Lung (tissue), 12 donors: ENCODE results near the gene CRTC1. TPM values are rescaled to one million over a fixed set of nuclear protein-coding genes. Genes with fewer than 3 reads are reported as not detected.

Source experiments
- ATAC-seq: fragments of 200-7000 bp; cut with Tn5 transposase; one replicate; pipeline ENCODE4 v1.9.1; 2020; ENCODE audit warnings: moderate number of reproducible peaks; ENCODE audit not compliant: insufficient read depth, low FRiP score
- DNase-seq, 3 donors: peaks; one replicate each; pipeline ENCODE4 v3.0.0-alpha.2; 2013 to 2017
- H3K27ac ChIP-seq, 2 donors: one replicate each; pipeline ENCODE4 v1.5.1; 2013; ENCODE audit warnings: mild to moderate bottlenecking in 2 of 2, moderate library complexity in 2 of 2, control low read depth in 1 of 2, inconsistent platforms in 1 of 2, low read depth in 1 of 2, low read length in 1 of 2
- H3K27me3 ChIP-seq, 3 donors: one replicate each; pipeline ENCODE4 v1.5.1; 2013; ENCODE audit warnings: low read length in 2 of 3; ENCODE audit not compliant: control insufficient read depth in 3 of 3, insufficient read depth in 3 of 3
- H3K36me3 ChIP-seq, 4 donors: one replicate each; pipeline ENCODE4 v1.5.1; 2013; ENCODE audit warnings: low read length in 4 of 4, mild to moderate bottlenecking in 1 of 4, moderate library complexity in 1 of 4; ENCODE audit not compliant: control insufficient read depth in 4 of 4, insufficient read depth in 4 of 4
- H3K4me1 ChIP-seq, 5 donors: one replicate each; pipeline ENCODE4 v1.5.1; 2013; ENCODE audit warnings: low read length in 5 of 5, mild to moderate bottlenecking in 2 of 5, moderate library complexity in 1 of 5; ENCODE audit not compliant: control insufficient read depth in 5 of 5, insufficient read depth in 5 of 5
- H3K4me3 ChIP-seq: one replicate; pipeline ENCODE4 v1.5.1; 2013; ENCODE audit warnings: mild to moderate bottlenecking, control low read depth, moderate library complexity
- H3K9ac ChIP-seq, 2 donors: one replicate each; pipeline ENCODE4 v1.5.1; 2013; ENCODE audit warnings: low read length in 2 of 2, control low read depth in 1 of 2; ENCODE audit not compliant: insufficient read depth in 1 of 2
- H3K9me3 ChIP-seq, 4 donors: one replicate each; pipeline ENCODE4 v1.5.1; 2013; ENCODE audit warnings: low read length in 3 of 4, mild to moderate bottlenecking in 1 of 4, moderate library complexity in 1 of 4; ENCODE audit not compliant: control insufficient read depth in 4 of 4, insufficient read depth in 3 of 4
- CTCF ChIP-seq: IDR thresholded peaks from 2 replicates; pipeline ENCODE4 v1.5.1; 2012; ENCODE audit warnings: mild to moderate bottlenecking; ENCODE audit errors: control extremely low read depth, extremely low read depth
- WGBS, 2 donors: extraction: QIAGEN DNeasy Blood & Tissue Kit; methylation state at CpG; one replicate each; pipeline ENCODE4 v1.1.7; 2013; 5-methylcytosine and 5-hydroxymethylcytosine counted together
- polyA plus RNA-seq, 2 donors: library from polyadenylated mRNA; stranded (reverse); fragments of 200-250 nt; gene quantifications; one replicate each; pipeline ENCODE4 v1.2.1, GENCODE V29; 2013
- total RNA-seq, 2 donors: library from RNA; depleted of rRNA in 1 of 2; stranded (reverse); fragments of >200 nt in 1 of 2; gene quantifications; one replicate each; pipeline ENCODE4 v1.2.1, GENCODE V29; 2014 to 2021
- donor health status: control.
- donor health status: control.
- donor health status: Bipolar disorder and iron deficiency.
- donor health status: healthy.
- donor health status: DM: yes; HTN: yes; CAD: no.

CRTC1 gene
- total and polyA plus RNA-seq, 4 donors: 4.2 to 16.0 (median 7.3) TPM

GRCh38 chr19:18654469-18654868, 29.0 kb upstream of the CRTC1 start:
- Histone ChIP-seq H3K4me3 (no peak overlapping the region), H3K27me3 (no peaks in the 10 kb centered on the region), H3K9ac (no peak overlapping the region), H3K36me3 (peaks cover 0 to 2% (median 0%) of the 10 kb centered on the region in 4 donors), H3K27ac (no peak overlapping the region), H3K9me3 (no peaks in the 10 kb centered on the region), H3K4me1 (peaks cover 0 to 19% (median 12%) of the 10 kb centered on the region in 5 donors)
- no peak for ATAC-seq
- DNase-seq: no peak
- no peak for TF ChIP-seq CTCF
- 97 to 98% methylated on average over 7 of the region's 7 CpGs for WGBS, 2 donors

- 96 to 97% methylated on average over 13 of the region's 13 CpGs for WGBS, 2 donors
- Histone ChIP-seq H3K4me1 (peaks cover 0 to 11% (median 10%) of the 10 kb centered on the region in 5 donors), H3K36me3 (peaks cover 0 to 2% (median 0%) of the 10 kb centered on the region in 4 donors), H3K4me3 (no peak overlapping the region), H3K27me3 (no peaks in the 10 kb centered on the region), H3K27ac (no peak overlapping the region), H3K9me3 (no peaks in the 10 kb centered on the region), H3K9ac (no peak overlapping the region)
- no peak for TF ChIP-seq CTCF
- DNase-seq (no peak), ATAC-seq (no peak)
These were observed 28.2 kb upstream of the CRTC1 start for GRCh38 chr19:18655173-18655844.

GRCh38 chr19:18656337-18657086, 27.0 kb upstream of the CRTC1 start:
- H3K27me3 ChIP-seq: no peaks in the 10 kb centered on the region
- 79 to 84% methylated on average over 17 to 19 of the region's 19 CpGs for WGBS, 2 donors
- ATAC-seq (no peak), DNase-seq (no peak)
- H3K27ac ChIP-seq: no peak overlapping the region
- H3K4me3 ChIP-seq: no peak overlapping the region
- H3K36me3 ChIP-seq: peaks cover 0 to 3% (median 0%) of the 10 kb centered on the region in 4 donors
- no peak for TF ChIP-seq CTCF
- peaks cover 0 to 10% (median 0%) of the 10 kb centered on the region in 5 donors for H3K4me1 ChIP-seq
- no peak overlapping the region for H3K9ac ChIP-seq
- H3K9me3 ChIP-seq: no peaks in the 10 kb centered on the region
